ENCODE results near the gene G6PD.

DNA sequence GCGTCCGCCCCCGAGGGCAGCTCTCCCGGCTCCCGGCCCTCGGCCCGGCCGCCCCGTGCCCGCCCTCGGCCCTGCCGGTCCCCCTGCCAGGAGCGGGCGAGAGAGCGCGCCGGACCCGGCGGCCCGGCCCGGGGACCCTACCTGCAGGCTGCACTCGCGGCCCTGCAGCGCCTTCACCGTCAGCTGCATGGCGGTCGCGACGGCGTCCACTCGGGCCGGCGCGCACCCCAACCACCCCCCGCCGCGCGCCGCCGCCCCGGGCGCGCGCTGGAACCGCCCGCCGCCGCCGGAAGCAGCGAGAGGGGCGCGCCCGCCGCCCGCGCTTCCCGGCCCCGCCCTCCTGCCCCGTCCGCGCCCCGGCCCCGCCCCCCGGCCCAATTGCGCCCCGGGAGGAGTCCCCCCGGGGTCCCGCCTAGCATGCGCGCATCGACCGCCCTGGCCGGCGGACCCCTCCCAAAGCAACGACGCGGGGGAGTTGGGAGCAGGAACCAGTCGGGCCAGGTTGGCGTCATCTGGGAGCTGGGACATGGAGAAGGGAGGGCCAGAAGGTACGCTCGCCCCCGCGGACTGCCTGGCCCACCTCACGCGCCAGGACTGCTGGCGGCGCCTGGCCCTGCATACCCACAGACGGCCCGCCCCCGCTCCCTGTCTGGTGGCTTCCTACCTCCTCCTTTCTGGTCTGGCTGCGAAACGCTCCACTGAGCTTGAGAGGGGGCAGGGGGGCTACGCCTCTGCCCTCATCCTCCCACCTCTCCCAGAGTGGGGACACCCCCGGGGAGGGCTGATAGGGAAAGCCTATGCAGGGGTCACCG lies 60.0 kb downstream of the G6PD start, which contains the start of gene UBL4A:
- no peak for TF ChIP-seq EZH2 (IDR thresholded peaks at IDR 0.05; ENCODE audit: insufficient read depth, low read length)
- TF ChIP-seq, protein P1, sequence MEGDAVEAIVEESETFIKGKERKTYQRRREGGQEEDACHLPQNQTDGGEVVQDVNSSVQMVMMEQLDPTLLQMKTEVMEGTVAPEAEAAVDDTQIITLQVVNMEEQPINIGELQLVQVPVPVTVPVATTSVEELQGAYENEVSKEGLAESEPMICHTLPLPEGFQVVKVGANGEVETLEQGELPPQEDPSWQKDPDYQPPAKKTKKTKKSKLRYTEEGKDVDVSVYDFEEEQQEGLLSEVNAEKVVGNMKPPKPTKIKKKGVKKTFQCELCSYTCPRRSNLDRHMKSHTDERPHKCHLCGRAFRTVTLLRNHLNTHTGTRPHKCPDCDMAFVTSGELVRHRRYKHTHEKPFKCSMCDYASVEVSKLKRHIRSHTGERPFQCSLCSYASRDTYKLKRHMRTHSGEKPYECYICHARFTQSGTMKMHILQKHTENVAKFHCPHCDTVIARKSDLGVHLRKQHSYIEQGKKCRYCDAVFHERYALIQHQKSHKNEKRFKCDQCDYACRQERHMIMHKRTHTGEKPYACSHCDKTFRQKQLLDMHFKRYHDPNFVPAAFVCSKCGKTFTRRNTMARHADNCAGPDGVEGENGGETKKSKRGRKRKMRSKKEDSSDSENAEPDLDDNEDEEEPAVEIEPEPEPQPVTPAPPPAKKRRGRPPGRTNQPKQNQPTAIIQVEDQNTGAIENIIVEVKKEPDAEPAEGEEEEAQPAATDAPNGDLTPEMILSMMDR (IDR thresholded peaks at IDR 0.05; ENCODE audit: insufficient read depth, low read depth, low read length): no peak
